ENCODE data around the gene CCDC187. TPM values are rescaled to one million over a fixed set of nuclear protein-coding genes. Genes with fewer than 3 reads are reported as not detected.

The CCDC187 gene
- total RNA-seq, 2 donors from 2014 or later, result 1.3 to 2.3 TPM

- no peak for ATAC-seq
- 62% methylated on average over 8 of the region's 19 CpGs; no CpG with 5 or more reads in 1 of the 2 donors for WGBS, 2 donors
- Histone ChIP-seq H3K4me1 (peaks cover 24% of the 10 kb centered on the region), H3K4me3 (no peak overlapping the region), H3K27me3 (no peaks in the 10 kb centered on the region), H3K36me3 (replicated peaks in 1 of 2; ENCODE audit: insufficient read depth in 1 of 2, low read depth in 2 of 2) (no peaks in the 10 kb centered on the region), H3K27ac (no peak overlapping the region), H3K9me3 (no peaks in the 10 kb centered on the region)
- intact Hi-C loops (cut with DNase I), result no loop called here
- DNase-seq, result no peak
- TF ChIP-seq POLR2A (IDR thresholded peaks at IDR 0.05) (no peak), CTCF (IDR thresholded peaks at IDR 0.05) (no peak)
These were observed 18.9 kb downstream of the CCDC187 start for GRCh38 chr9:136284951-136285350.

DNA sequence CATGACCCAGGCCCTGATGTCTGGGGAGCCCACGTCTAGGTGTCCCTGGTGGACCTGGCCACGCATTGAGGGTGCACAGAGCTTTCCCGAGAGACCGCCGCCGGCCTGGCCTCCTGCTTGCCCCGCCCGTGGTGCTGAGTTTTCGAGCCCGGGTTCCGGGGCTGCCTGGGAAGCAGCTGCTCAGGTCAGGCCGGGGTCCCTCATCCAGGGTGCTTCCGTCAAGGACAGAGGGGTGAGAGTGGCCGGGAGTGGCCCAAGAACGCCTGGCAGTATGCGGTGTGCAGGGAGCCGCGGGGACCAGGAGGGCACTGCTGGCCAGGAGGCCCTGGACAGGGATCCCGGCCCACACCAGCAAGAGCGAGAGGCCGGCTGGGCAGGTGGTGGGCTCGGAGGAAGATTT lies 19.6 kb downstream of the CCDC187 start:
- peaks cover 24% of the 10 kb centered on the region for H3K4me1 ChIP-seq
- no peak overlapping the region for H3K27ac ChIP-seq
- no peaks in the 10 kb centered on the region for H3K36me3 ChIP-seq (replicated peaks in 1 of 2; ENCODE audit: insufficient read depth in 1 of 2, low read depth in 2 of 2)
- intact Hi-C loops (cut with DNase I), result no loop called here
- TF ChIP-seq CTCF (IDR thresholded peaks at IDR 0.05) (no peak), POLR2A (IDR thresholded peaks at IDR 0.05) (no peak)
- no peak overlapping the region for H3K4me3 ChIP-seq
- no peak for ATAC-seq
- no peaks in the 10 kb centered on the region for H3K9me3 ChIP-seq
- H3K27me3 ChIP-seq, result no peaks in the 10 kb centered on the region
- 20 to 56% methylated on average over 1 to 20 of the region's 22 CpGs for WGBS, 2 donors
- no peak for DNase-seq

DNA sequence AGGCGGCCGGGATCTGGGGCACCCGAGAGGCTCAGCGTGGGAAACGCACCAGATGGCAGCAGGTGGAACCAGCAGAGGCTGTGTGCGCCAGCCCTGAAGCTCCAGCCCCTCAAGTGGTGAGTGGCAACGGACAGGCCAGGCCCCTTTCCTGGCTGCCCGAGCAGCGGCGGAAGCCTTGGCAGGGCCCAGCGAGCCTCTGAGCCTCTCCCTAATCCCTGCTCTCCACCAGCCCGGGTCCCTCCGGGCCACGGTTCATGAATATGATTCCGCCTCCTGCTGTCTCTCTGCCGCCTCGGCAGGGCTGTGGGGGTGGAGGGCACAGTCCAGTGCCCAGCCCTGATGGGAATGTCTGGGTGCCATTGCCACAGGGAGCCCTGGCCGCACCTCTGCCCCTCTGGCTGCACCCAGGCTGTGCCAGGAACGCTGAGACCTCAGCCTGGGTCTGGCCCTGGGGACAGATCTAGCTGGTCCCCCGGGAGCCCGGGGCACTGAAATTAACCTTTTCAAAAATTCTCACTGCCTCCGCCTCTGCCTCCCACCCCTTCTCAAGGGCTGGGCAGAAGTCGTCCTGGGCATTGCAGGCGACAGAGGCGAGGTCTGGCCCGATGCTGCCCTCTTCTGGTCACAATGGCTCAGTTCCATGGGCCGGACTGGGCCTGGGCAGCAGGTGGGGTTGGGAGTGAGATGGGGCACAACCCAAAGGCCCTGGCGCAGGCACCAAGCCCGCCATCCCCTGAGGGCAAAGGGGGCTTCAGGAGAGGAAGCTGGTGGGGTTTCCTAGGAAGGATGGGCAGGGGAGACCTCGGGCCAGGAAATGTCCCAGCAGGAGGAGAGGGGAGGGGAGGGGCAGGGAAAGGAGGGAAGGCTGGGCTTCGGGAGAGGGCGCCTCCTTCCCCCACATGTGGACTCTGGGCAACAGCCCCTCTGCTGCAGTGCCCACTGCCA lies 20.3 kb downstream of the CCDC187 start:
- DNase-seq (peak; percentile 95 to 98 (median 96)), ATAC-seq (peak; percentile 91)
- intact Hi-C loops (cut with DNase I), result no loop called here
- Histone ChIP-seq H3K27me3 (no peaks in the 10 kb centered on the region), H3K4me1 (peaks cover 24% of the 10 kb centered on the region), H3K27ac (peak overlapping the region; percentile 74 to 87 (median 84)), H3K4me3 (no peak overlapping the region), H3K9me3 (no peaks in the 10 kb centered on the region), H3K36me3 (replicated peaks in 1 of 2; ENCODE audit: insufficient read depth in 1 of 2, low read depth in 2 of 2) (no peaks in the 10 kb centered on the region)
- WGBS, 2 donors, result 9 to 11% methylated on average over 20 to 32 of the region's 32 CpGs
- TF ChIP-seq CTCF (IDR thresholded peaks at IDR 0.05), result peak; percentile 87 to 94 (median 90)
- peak in 2 of 3 donors; percentile 67 for TF ChIP-seq POLR2A (IDR thresholded peaks at IDR 0.05)

DNA sequence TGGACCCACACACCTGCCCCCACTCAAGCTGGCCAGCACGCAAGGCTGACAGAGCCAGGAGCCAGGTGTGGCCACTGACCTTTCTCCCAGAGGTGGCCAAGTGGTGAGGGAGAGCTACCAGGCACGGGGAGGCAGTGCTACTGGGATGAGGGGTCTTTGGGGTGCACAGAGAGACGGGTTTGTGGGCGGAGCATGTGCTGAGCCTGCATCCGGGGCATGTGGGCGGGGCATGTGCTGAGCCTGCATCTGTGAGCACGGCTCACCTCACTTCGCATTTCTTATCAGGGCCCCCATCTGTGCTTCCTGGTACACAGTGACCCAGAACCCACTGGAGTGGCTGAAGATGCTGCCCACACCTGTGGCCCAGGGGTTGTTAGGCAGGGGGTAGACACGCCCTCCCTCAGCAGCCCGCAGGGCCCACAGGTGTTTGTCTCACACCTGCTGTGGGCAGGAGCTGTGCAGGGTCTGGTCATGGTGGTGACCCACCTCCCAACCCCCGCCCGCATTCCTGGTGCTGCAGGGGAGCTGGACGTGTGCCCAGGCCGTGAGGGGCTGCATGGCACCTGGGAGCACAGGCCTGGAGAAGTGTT lies 21.5 kb downstream of the CCDC187 start:
- DNase-seq (peak; percentile 56 to 76 (median 74)), ATAC-seq (peak; percentile 27)
- Histone ChIP-seq H3K4me3 (no peak overlapping the region), H3K9me3 (no peaks in the 10 kb centered on the region), H3K27ac (peak overlapping the region; percentile 74 to 87 (median 84)), H3K4me1 (peaks cover 24% of the 10 kb centered on the region), H3K36me3 (replicated peaks in 1 of 2; ENCODE audit: insufficient read depth in 1 of 2, low read depth in 2 of 2) (no peaks in the 10 kb centered on the region), H3K27me3 (no peaks in the 10 kb centered on the region)
- 27 to 38% methylated on average over 8 to 14 of the region's 14 CpGs for WGBS, 2 donors
- TF ChIP-seq POLR2A (IDR thresholded peaks at IDR 0.05), result no peak
- no peak for TF ChIP-seq CTCF (IDR thresholded peaks at IDR 0.05)
- intact Hi-C loops (cut with DNase I), result no loop called here

Data from body of pancreas (tissue), 4 donors.